GM19240 (cell line): ENCODE results near the gene BDH1.
"Not testable (repeated sequence)": the region's sequence is repeated elsewhere in the genome, so short reads cannot be mapped to it uniquely, and the experiment has no call there.

ENCODE experiments used
- DNase-seq: peaks from one replicate; pipeline ENCODE4 v3.0.0; 2011; ENCODE audit warnings: low spot score; ENCODE audit not compliant: insufficient read length

Gene BDH1

DNA sequence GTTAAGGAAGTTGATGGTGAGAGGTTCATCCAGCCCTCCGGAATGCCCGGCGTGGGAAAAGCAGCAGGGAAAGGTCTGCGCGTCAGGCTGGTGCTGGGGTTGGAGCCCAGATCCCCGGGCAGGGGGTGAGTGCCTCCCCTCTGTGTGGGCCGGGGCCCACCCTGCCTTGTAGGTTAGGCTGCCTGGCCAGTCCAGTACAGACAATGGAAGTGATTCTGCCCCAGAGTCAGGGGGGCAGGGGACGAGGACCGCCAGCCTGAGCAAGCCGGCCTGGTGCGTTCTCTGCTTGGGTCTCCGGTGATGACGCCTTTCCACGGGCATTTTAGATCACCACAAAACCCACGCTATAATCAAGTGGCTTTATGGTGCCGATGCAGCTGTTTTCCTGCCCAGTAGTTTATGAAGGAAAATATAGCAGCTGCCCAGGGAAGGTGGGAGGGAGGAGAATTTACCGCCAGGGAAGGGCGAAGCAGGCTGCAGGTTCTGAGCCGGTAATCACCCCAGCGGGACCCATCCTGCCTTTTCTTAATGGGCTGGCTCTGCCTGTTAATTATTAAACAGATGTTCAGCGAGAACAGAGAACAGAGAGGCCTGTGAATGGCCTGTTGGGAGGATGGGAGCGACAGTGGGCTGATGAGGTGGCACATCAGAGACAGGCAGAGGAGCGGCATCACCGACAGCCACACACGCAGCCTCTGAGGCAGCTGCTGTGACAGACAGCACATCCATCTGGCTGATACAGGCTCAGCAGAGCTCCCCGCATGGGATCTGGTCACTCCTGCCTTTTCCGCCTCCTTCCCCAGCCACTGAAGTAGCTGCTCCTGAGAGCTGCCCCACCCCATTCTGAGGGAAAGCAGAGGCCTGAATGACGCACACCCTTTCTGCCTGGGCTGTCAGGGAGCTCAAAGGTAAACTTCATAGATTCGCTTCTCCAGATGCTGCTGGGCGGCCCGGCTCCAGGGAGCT, 35.2 kb downstream of the BDH1 start:
- no peak for DNase-seq

DNA sequence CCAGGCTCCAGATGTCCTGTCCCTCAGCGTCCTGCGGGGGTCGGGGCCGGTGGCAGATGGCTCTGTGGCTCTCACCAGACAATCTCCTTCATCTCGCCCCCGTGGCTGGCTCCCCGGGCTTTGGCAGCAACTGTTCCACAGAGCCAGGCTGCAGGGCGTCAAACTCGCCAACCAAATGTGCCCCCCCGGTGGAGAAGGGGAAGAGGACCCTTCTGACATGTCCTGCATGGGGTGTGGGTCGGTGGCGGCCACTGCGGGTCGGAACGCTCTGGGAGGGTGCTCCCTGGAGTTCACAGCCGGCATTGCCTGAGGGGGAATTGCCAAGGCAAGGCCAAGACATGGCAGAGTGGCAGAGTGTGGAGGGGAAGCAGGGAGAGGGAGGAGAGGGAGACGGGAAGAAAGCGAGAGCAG, 36.0 kb downstream of the BDH1 start:
- DNase-seq: no peak

DNA sequence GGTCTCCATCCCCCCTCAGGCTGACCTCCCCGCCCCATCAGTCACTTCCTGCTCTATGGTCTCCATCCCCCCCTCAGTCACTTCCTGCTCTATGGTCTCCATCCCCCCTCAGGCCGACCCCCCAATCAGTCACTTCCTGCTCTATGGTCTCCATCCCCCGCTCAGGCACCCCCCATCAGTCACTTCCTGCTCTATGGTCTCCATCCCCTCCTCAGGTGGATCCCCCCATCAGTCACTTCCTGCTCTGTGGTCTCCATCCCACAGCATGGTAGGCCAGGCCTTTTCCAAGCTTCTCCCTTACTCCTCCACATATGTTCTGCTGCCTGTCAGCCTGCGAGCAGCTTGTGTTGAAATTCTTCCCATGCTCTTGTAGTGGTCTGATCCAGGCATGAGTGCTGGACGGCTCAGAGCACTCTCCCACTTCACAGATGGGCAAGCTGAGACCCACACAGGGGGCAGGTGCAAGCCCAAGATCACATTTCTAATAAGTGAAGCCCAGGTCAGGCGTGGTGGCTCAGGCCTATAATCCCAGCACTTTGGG, 36.8 kb downstream of the BDH1 start:
- DNase-seq: no peak

DNA sequence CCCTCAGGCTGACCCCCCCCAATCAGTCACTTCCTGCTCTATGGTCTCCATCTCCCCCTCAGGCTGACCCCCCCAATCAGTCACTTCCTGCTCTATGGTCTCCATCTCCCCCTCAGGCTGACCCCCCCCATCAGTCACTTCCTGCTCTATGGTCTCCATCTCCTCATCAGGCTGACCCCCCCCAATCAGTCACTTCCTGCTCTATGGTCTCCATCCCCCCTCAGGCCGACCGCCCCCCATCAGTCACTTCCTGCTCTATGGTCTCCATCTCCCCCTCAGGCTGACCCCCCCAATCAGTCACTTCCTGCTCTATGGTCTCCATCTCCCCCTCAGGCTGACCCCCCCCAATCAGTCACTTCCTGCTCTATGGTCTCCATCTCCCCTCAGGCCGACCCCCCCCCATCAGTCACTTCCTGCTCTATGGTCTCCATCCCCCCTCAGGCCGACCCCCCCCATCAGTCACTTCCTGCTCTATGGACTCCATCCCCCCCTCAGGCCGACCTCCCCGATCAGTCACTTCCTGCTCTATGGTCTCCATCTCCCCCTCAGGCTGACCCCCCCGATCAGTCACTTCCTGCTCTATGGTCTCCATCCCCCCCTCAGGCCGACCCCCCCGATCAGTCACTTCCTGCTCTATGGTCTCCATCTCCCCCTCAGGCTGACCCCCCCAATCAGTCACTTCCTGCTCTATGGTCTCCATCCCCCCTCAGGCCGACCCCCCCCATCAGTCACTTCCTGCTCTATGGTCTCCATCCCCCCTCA, 37.7 kb downstream of the BDH1 start:
- DNase-seq: not testable (repeated sequence)

DNA sequence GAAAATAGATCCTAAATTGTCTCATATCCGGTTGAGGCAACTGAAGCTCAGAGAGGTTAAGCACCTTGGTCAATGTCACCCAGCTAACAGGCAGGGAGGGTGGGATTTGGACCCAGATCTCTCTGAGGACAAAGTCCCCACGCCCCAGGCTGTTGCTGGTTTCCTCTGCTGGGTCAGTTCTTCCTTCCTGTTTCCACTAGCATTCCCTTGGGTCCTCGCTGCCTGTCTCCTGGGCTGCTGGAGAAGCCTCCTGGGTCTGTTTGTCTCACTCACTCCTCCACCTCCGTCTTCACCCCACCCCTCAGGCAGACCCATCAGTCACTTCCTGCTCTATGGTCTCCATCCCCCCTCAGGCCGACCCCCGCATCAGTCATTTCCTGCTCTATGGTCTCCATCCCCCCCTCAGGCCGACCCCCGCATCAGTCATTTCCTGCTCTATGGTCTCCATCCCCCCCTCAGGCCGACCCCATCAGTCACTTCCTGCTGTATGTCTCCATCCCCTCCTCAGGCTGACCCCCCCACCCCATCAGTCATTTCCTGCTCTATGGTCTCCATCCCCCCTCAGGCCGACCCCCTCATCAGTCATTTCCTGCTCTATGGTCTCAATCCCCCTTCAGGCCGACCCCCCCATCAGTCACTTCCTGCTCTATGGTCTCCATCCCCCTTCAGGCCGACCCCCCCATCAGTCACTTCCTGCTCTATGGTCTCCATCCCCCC, 38.7 kb downstream of the BDH1 start:
- DNase-seq: not testable (repeated sequence)

DNA sequence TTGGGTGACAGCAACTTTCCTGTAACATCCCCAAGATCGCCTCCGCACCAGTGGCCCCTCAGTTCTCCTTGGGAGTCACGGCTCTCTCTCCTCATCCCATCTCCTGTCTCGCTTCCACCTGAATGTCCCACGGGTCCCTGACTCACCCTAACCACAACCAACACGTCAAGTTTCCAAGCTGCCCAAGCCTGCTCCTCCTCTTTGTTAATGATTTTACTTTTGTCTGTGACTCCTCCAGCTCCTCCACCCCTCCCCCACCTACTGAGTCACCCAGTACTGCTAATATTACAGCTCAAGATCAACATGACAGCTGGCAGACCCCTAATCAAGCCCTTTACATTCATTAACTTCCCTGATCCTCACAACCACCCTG, 39.3 kb downstream of the BDH1 start:
- no peak for DNase-seq

DNA sequence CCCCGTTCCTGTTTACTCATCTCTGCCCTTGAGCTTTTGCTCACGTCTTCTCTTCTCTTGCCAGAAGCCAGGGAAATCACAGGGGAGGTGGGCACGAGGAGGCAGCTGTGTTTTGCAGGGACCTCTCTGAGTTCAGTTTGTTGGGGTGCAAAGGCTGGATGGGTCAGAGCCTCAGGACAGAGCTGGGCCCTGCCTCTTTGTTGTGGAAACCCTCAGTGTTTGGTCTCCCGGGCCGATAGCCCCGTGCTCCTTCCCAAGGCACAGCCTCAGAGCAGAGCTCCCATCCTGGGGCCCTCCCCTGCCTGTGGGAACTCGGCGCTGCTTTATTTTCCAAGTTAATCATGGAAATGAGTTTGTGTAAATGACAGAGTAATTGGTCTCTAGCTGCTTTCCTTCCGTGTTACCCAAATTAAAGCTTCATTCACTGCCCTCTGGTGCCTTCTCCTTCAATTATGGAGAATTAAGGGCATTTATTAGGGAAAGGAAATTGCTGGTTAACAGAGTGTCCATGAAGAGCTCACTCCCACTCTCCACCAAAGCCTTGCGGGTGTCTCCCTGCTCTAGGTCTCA, 40.9 kb downstream of the BDH1 start:
- no peak for DNase-seq

DNA sequence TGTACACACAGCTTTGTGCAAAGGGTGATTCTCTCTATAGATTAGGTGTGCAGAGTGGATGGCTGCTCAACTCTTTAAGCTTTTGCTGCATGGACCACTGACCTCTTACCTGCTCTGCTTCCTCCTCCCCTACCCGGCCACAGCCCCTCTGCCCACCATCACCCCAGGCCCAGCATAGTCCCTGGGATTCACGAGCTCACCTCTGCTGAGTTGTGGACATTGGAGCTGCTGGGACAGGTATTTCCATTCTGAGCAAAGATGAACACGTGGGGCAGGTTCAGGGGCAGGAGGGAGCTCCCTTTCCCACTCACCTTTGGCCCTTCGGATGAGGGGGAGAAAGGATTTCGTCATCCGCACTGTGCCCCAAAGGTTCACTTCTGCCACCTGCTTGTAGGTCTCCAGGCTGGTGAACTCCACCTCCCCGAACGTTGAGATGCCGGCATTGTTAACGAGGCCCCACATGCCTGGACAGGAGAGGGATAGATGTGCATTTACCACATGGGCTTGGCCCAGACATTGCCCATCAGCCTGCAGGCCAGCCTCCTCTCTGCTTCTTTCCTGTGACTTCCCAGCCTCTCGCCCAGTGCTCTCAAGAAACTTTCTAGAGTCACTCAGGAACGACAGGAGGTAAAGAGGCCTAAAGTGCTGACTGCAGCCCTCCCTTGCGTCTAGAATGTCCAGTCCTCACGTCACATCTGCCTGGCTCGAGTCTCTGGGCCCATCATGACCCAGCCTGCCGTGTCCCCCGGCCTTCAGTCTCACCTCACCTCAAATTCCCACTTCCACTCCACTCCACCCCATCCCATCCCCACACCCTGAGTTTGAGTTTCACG, 41.6 kb downstream of the BDH1 start:
- no peak for DNase-seq

DNA sequence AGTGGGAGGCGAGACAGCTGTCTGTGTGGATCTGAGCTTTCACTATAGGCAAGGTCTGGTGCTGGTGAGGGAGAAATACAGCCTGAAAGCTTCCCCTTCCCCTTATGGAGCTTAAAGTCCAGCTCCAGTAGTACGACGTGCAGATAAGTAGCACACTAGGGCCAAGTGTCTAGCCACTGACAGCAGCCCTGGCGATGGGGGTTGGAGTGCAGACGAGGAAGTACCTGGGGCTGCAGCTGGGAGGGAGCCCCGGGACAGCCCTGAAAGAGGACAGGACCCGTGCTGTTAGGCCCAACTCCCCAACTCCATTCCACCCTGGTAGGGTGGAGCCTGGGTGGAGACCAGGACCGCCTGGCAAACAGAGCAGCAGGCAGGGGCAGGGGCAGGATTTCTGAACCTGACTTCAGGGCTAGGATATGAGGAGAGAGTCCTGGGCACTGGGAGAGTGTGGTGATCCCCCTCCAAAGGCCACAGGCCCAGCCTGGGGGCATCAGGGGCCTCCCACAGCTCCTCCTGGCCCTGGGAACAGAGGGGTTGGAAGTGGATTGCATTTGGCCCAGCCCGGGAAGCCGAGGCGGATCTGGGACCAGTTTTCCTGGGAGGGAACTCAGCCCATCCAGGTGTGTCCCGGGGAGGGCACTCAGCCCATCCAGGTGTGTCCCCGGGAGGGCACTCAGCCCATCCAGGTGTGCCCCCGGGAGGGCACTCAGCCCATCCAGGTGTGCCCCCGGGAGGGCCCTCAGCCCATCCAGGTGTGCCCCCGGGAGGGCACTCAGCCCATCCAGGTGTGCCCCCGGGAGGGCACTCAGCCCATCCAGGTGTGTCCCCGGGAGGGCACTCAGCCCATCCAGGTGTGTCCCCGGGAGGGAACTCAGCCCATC, 42.8 kb downstream of the BDH1 start:
- no peak for DNase-seq

DNA sequence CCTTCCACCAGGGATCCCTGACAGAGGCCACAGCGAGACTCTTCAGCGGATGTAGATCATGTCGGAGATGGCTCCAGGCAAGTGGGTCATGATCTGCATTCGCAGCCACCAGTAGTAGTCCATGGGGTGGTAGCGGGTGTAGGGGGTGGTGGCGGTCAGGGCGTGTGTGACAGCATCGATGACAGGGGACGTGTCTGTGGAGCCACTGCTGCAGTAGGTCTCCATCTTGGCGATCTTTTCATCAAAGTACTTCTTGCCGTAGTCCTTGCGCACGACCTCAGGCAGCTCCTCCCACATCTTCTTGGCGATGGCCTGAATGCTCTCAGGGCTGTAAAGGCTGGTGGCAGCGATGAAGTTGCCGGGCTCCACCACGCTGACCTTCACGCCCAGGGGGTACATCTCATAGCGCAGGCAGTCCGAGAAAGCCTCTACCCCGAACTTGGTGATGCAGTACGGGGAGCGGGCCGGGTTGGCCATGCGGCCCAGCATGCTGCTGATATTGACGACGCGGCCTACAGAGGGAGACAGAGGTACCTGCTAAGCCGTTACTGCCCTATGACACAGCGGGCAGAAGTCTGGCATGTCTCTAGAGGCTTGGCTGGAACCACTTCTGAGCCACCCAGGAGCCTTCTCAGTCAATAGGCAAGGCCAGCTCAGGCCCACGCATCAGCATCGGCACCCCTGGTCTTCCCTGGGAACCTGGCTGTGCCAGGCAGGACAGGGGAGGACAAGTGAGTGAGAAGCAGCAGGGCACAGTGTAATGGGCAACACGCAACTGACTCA, 43.7 kb downstream of the BDH1 start:
- no peak for DNase-seq

DNA sequence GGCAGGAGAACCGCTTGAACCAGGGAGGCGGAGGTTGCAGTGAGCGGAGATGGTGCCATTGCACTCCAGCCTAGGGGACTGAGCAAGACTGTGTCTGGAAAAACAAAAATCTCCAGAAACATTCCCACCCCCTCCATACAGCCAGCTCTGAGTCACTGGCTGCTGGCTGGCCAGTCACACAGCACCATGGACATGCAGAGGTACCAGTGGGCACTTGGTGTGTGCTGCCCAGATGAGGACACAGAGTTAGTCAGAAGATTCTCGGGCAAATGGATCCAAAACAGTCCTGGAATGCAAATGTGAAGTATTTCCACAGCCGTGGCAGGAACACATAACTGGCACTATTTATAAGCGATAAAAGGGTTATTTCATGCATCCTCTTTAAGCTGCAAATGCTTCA, 44.6 kb downstream of the BDH1 start:
- DNase-seq: no peak

DNA sequence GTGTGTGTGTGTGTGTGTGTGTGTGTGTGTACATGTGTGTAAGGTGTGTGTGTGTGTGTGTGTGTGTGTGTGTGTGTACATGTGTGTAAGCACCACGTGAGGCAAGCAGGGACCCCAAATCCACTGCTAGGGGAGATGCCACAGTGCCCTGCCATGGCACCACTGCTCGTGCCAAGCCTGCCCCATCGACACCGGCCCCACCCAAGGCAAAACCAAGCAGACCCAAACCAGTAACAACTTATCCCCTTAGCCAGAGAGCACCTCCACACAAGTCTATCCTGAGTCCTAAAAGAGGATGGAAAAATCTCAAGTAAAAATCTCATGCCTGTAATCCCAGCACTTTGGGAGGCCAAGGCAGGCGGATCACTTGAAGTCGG, 45.1 kb downstream of the BDH1 start:
- DNase-seq: no peak

DNA sequence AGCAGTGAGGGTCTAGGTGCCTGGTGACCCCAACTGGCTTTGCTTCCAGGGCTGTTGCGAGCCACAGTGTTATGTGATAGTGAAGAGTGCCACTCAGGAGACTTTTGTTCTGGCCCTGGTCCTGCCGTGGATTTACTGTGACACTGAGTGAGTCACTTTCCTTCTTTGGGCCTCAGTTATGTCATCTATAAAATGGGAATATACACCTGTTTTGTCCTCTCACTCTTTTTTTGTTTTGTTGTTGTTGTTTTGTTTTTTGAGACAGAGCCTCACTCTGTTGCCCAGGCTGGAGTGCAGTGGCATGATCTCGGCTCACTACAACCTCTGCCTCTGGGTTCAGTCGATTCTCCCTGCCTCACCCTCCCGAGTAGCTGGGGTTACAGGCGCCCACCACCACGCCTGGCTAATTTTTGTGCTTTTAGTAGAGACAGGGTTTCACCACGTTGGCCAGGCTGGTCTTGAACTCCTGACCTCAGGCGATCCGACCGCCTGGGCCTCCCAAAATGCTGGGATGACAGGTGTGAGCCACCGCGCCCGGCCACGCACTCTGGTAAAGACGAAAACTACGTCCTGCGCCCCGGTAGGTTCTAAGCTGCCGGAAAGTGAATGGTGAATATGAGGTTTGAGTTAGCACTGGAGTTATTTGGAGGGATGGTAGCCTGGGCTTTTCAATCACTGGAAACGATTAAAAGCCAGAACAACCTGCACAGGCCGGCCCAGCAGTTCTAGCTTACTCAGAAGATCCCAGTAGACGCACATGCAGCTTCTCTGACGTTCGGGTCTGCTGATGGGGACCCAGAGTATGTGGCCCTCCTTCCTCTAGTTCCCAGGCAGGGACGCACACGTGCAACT, 46.6 kb downstream of the BDH1 start:
- no peak for DNase-seq

DNA sequence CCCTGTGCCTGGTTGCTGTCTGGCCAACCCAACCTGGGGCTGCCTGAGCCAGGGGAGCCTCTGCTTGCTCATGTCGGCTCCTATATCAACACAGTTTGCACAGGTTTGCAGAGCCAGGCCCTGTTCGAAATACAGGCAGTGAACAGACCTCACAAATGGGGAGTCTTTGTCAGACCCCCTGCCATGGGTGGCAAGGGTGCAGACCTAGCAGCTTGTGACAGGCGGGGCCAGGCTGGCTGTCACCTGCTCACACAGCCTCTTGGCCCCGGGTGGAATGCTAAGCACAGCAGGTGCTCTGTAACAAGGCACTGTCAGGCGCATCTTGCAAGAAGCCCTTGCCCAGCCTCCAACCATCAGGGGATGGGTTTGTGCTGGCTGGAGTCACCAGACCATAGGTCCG, 47.3 kb downstream of the BDH1 start:
- DNase-seq: no peak

DNA sequence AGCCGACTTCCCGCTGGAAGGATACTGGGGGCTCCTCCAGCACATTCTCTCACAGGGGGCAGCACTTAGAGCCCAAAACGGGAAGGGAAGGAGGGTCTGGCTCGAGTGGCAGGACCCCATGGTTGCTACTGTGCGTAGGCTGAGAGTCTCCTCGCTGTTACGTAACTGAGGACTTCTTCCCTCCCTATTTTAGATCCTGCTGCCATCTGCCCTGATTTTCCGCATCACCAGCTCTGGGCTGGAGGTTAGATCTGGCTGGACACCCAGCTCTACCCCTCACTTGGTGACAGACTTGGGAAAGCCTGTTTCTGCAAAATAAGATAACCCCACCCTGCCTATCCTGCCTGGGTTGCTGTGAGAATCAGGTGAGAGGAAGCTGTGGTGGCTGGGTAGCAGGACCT, 47.7 kb downstream of the BDH1 start:
- no peak for DNase-seq

DNA sequence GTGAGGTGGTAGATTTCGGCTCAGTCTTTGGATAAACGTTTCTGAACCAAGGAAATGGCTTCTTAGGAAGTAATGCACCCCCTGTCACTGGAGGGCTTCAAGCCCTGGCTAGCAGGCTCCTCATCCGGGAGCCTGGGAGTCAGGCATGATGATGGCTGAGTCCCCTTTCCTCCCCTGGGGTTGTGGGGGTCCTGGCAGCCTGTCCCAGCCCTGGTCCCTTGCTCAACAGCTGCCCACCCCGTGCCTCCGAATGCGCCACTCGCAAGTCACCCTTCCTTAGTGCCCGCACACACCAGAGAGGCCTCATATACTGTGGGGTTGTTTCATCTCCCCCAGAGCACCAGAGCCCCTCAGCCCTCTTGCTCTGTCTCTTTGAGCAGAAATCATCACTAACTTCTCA, 48.2 kb downstream of the BDH1 start:
- DNase-seq: no peak

DNA sequence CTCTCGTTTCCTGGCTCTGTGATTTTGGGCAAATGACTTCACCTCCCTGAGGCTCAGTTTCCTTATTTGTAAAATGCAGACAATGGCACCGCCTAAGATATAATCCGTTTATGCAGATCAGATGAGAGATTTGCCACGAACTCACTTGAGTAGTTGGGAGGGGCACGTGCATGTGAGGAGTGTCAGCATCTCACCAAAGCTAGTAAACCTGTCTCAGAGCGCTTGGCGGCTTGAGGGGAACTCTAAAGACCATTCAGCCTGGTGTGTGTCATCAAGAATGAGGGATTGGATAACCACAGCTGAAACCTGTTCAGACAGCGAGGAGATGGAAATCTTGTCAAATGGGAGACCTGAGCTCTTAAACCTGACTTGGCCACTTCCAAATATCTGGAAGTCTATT, 48.7 kb downstream of the BDH1 start:
- no peak for DNase-seq
